Measurements from ENCODE around the gene ABCF2.

- TF ChIP-seq CTCF (IDR thresholded peaks at IDR 0.05) (no peak), EP300 (IDR thresholded peaks at IDR 0.05) (no peak), POLR2A (IDR thresholded peaks at IDR 0.05) (no peak), POLR2AphosphoS5 (IDR thresholded peaks at IDR 0.05) (no peak)
These were observed 46.0 kb downstream of the ABCF2 start for GRCh38 chr7:151181011-151181431.

All from upper lobe of left lung (tissue), 4 donors.